ENCODE data around the gene DRAP1. TPM values are rescaled to one million over a fixed set of nuclear protein-coding genes. Genes with fewer than 3 reads are reported as not detected.

Gene DRAP1, protein sequence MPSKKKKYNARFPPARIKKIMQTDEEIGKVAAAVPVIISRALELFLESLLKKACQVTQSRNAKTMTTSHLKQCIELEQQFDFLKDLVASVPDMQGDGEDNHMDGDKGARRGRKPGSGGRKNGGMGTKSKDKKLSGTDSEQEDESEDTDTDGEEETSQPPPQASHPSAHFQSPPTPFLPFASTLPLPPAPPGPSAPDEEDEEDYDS
- total RNA-seq = 10 to 100 TPM; 53.4 to 91.5 TPM

DNA sequence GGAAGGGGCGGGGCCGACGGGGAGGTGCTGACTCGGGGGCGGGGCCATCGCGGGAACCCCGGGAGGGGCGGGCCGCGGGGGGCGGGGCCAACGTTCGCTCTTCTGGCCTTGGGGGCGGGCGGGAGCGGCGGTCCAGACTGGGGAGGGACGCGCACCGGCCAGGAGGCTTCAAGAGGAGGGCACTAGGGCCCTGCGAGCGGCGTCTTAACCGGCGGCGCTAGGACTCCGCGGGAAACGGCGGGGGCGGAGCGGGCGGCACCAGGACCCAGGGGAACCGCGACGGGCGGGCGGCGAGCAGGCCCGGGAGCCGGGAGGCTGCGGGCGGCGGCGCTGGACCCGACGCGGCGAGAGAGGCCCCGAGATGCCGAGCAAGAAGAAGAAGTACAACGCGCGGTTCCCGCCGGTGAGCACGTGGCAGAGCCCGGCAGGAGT is at the start of gene DRAP1:
Gene DRAP1, plus strand, starts transcription at position 286 of the 432 bp plus-strand sequence. Its CDS starts 76 bp downstream, at position 362.
- Histone ChIP-seq H3K9ac (ENCODE audit: low read depth in 2 of 2, low read length in 2 of 2) (peak within 1 kb of the TSS; percentile 70 to 94), H3K27me3 (no peaks in the 10 kb centered on the region), H3K27ac (peak within 1 kb of the TSS; percentile 87), H3K9me3 (no peaks in the 10 kb centered on the region), H3K4me3 (peak within 1 kb of the TSS; percentile 98), H3K4me1 (peaks cover 26% of the 10 kb centered on the region), H3K36me3 (no peaks in the 10 kb centered on the region)
- DNase-seq = peak; percentile 98
- intact Hi-C loops (cut with DNase I) = no loop called here
- TF ChIP-seq, protein P1, sequence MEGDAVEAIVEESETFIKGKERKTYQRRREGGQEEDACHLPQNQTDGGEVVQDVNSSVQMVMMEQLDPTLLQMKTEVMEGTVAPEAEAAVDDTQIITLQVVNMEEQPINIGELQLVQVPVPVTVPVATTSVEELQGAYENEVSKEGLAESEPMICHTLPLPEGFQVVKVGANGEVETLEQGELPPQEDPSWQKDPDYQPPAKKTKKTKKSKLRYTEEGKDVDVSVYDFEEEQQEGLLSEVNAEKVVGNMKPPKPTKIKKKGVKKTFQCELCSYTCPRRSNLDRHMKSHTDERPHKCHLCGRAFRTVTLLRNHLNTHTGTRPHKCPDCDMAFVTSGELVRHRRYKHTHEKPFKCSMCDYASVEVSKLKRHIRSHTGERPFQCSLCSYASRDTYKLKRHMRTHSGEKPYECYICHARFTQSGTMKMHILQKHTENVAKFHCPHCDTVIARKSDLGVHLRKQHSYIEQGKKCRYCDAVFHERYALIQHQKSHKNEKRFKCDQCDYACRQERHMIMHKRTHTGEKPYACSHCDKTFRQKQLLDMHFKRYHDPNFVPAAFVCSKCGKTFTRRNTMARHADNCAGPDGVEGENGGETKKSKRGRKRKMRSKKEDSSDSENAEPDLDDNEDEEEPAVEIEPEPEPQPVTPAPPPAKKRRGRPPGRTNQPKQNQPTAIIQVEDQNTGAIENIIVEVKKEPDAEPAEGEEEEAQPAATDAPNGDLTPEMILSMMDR (IDR thresholded peaks at IDR 0.05) = no peak

GRCh38 chr11:65869643-65870306 is 49.5 kb upstream of the DRAP1 start:
- Histone ChIP-seq H3K9me3 (no peaks in the 10 kb centered on the region), H3K4me1 (no peaks in the 10 kb centered on the region), H3K4me3 (no peak overlapping the region), H3K27ac (no peak overlapping the region), H3K27me3 (no peaks in the 10 kb centered on the region), H3K9ac (ENCODE audit: low read depth in 2 of 2, low read length in 2 of 2) (no peak overlapping the region), H3K36me3 (no peaks in the 10 kb centered on the region)
- intact Hi-C loops (cut with DNase I) = no loop called here
- DNase-seq = no peak
- TF ChIP-seq, protein P1 (IDR thresholded peaks at IDR 0.05) = no peak

- TF ChIP-seq, protein P1 (IDR thresholded peaks at IDR 0.05) = no peak
- no peak for DNase-seq
- intact Hi-C loops (cut with DNase I) = no loop called here
- Histone ChIP-seq H3K27ac (no peak overlapping the region), H3K27me3 (no peaks in the 10 kb centered on the region), H3K4me1 (no peaks in the 10 kb centered on the region), H3K4me3 (no peak overlapping the region), H3K9ac (ENCODE audit: low read depth in 2 of 2, low read length in 2 of 2) (peak overlapping the region in 1 of 2 donors; percentile 19), H3K9me3 (no peaks in the 10 kb centered on the region), H3K36me3 (no peaks in the 10 kb centered on the region)
Observed at GRCh38 chr11:65870307-65870658, 48.9 kb upstream of the DRAP1 start.

DNA sequence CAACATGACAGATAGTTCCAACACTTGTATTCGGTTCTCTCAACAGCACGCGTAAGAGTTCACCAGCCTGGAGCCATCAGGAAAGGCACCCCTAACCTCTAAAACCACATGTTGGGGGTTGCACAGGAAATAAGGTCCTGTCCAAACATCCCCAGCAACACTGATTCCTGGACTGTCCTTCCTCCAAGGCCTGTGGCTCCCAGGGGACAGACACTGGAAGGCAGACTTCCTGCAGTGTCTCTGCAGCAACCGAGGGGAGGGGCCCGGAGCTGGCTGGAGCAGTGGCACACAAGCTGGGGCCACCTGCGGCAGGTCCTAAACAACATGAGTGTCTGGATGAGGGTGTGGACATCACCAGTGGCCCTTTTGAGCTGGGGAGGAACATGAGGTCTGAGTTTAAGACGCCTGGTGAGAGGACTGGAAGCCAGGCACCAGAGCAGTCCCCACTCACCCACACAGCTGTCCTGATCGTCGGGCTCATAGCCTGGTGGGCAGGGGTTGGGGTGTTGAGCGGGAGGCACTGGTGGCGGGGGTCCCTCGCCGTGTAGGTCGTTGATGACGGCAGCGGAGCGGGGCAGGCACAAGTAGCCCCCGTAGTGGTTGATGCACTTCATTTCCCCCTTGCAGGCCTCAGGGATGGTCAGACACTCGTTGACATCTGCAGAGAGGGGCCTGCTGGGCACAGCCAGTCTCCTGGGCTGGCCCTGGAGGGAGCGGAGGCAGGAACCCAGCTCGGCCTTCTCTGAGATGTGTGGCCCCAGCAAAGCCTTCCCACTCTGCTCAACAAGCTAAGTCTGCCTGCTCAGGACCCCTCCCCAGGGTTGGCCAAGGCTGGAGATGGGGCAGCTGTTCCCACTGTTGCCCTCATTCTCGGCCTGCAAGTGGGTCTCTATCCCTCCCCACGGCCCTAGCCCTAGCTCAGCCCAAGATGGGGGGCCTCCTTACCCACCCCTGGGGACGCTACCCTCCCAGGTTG is 48.2 kb upstream of the DRAP1 start:
- no peaks in the 10 kb centered on the region for H3K36me3 ChIP-seq
- H3K9me3 ChIP-seq = no peaks in the 10 kb centered on the region
- H3K27ac ChIP-seq = peak overlapping the region; percentile 67
- H3K9ac ChIP-seq (ENCODE audit: low read depth in 2 of 2, low read length in 2 of 2) = peak overlapping the region; percentile 18 to 65
- H3K4me1 ChIP-seq = no peaks in the 10 kb centered on the region
- intact Hi-C loops (cut with DNase I) = no loop called here
- DNase-seq = no peak
- TF ChIP-seq, protein P1 (IDR thresholded peaks at IDR 0.05) = no peak
- H3K4me3 ChIP-seq = no peak overlapping the region
- no peaks in the 10 kb centered on the region for H3K27me3 ChIP-seq

DNA sequence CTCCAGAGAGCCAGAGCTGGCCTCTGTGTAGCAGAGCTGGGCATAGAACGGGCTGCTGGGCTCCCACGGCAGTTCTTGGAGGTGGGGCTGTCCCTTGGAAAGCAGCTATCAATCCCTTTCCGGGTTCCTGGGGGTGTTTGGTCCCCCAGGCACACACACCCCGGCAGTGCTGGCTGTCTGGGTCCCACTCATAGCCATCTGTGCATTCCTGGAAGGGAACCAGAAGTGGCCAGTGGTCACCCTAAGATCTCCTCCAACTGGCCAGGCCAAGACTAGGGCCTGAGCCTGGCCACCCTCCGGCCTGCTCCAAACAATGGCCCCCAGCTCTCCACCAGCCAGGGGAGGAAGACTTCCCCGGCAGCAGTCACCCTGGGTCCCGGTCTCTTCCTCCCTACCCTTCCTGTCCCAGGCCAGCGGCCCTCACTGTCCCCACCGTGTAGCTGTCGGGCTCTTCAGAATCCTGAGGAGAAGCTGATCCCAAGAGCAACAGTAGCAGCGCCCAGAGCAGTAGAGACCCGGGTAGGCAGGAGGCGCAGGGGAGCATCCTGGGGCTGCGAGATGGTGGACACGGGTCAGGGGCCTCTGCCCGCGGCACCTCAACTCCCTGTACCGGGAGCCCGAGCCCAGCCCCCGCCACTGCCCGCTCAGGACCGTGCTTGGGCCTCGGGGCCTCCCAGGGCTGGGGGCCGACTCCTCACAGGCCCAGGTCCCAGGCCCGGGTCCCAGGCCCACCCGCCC is 47.2 kb upstream of the DRAP1 start:
- H3K36me3 ChIP-seq = no peaks in the 10 kb centered on the region
- no peaks in the 10 kb centered on the region for H3K27me3 ChIP-seq
- DNase-seq = no peak
- peak overlapping the region; percentile 65 to 75 for H3K9ac ChIP-seq (ENCODE audit: low read depth in 2 of 2, low read length in 2 of 2)
- no peaks in the 10 kb centered on the region for H3K9me3 ChIP-seq
- peak overlapping the region; percentile 33 for H3K4me3 ChIP-seq
- no peaks in the 10 kb centered on the region for H3K4me1 ChIP-seq
- intact Hi-C loops (cut with DNase I) = no loop called here
- TF ChIP-seq, protein P1 (IDR thresholded peaks at IDR 0.05) = no peak
- peak overlapping the region; percentile 67 for H3K27ac ChIP-seq

Data from colonic mucosa (tissue), 4 donors.